B cell (primary cell): ENCODE results near the gene ZNF775. TPM values are rescaled to one million over a fixed set of nuclear protein-coding genes. Genes with fewer than 3 reads are reported as not detected.

ENCODE experiments used
- ATAC-seq: fragments of 200-7000 bp; cut with Tn5 transposase; one replicate; pipeline ENCODE4 v1.10.0; 2021; ENCODE audit warnings: low read depth, mild to moderate bottlenecking, moderate number of reproducible peaks, moderate library complexity
- CTCF ChIA-PET: fragments of 350-600 bp; sonication (Branson Sonifier 250); formaldehyde crosslinking; loops from one replicate; lab custom pipeline; 2021; ENCODE audit warnings: antibody characterized with exemption, inconsistent platforms; lab: Charles Lee
- POLR2A ChIA-PET: fragments of 350-600 bp; sonication (Branson Sonifier 250); formaldehyde crosslinking; loops from one replicate; lab custom pipeline; 2021; ENCODE audit warnings: antibody characterized with exemption; lab: Charles Lee
- DNase-seq: peaks from one replicate; pipeline ENCODE4 v3.0.0; 2013
- H2AFZ ChIP-seq: 2 replicates; pipeline ENCODE4 v1.6.1; 2012; ENCODE audit warnings: mild to moderate bottlenecking, low read depth, low read length; ENCODE audit not compliant: insufficient read depth, poor library complexity, severe bottlenecking
- H3K27ac ChIP-seq, 2 donors: 1 replicate in 1 of 2; 2 replicates in 1 of 2; pipeline ENCODE4 v1.5.1; 2012 to 2013; ENCODE audit warnings: low read length in 2 of 2, mild to moderate bottlenecking in 2 of 2, moderate library complexity in 1 of 2
- H3K27me3 ChIP-seq, 4 experiments: fragments of 200-600 bp in 1 of 4; sonication (generic) in 1 of 4; replicated peaks in 1 of 4; 1 replicate in 2 of 4; 2 replicates in 2 of 4; pipeline versions ENCODE4 v1.6.1 to v1.7.0; 2013 to 2016; ENCODE audit warnings: low read length in 3 of 4, mild to moderate bottlenecking in 2 of 4, mixed read lengths in 1 of 4, moderate library complexity in 1 of 4; ENCODE audit not compliant: insufficient read depth in 4 of 4, control insufficient read depth in 3 of 4; ENCODE audit errors: control extremely low read depth in 1 of 4
- H3K36me3 ChIP-seq, 2 experiments: replicated peaks in 1 of 2; 1 replicate in 1 of 2; 2 replicates in 1 of 2; pipeline versions ENCODE4 v1.6.1 to v1.7.1; 2013; ENCODE audit warnings: low read length in 1 of 2; ENCODE audit not compliant: insufficient read depth in 2 of 2, control insufficient read depth in 1 of 2; ENCODE audit errors: control extremely low read depth in 1 of 2, extremely low read depth in 1 of 2
- H3K4me1 ChIP-seq, 2 donors: fragments of 200-600 bp in 1 of 2; sonication (generic) in 1 of 2; 1 replicate in 1 of 2; 2 replicates in 1 of 2; pipeline versions ENCODE4 v1.5.1 to v1.6.1; 2013 to 2017; ENCODE audit warnings: low read length in 2 of 2; ENCODE audit not compliant: control insufficient read depth in 2 of 2, insufficient read depth in 2 of 2
- H3K4me2 ChIP-seq: replicated peaks from 2 replicates; pipeline ENCODE3; 2012; ENCODE audit warnings: mild to moderate bottlenecking, low read depth, low read length; ENCODE audit not compliant: poor library complexity, severe bottlenecking
- H3K4me3 ChIP-seq, 5 experiments: fragments of 200-600 bp in 1 of 5; sonication (generic) in 1 of 5; 1 replicate in 3 of 5; 2 replicates in 2 of 5; pipeline versions ENCODE4 v1.5.1 to v1.7.0; 2011 to 2016; ENCODE audit warnings: low read length in 4 of 5, mild to moderate bottlenecking in 4 of 5, low read depth in 2 of 5, control low read depth in 1 of 5, moderate library complexity in 1 of 5; ENCODE audit not compliant: insufficient read depth in 1 of 5; ENCODE audit errors: control extremely low read depth in 1 of 5, extremely low read depth in 1 of 5
- H3K79me2 ChIP-seq: fragments of 200-600 bp; sonication (generic); one replicate; pipeline ENCODE4 v1.6.0; 2016; ENCODE audit warnings: low read length; ENCODE audit not compliant: control insufficient read depth, insufficient read depth
- H3K9ac ChIP-seq: fragments of 200-600 bp; sonication (generic); 2 replicates; pipeline ENCODE4 v1.6.1; 2017; ENCODE audit warnings: mild to moderate bottlenecking, low read length, moderate library complexity
- H3K9me3 ChIP-seq, 3 donors: one replicate each; pipeline versions ENCODE4 v1.6.1 to v1.7.1; 2013; ENCODE audit warnings: low read length in 2 of 3; ENCODE audit not compliant: control insufficient read depth in 2 of 3, insufficient read depth in 1 of 3; ENCODE audit errors: control extremely low read depth in 1 of 3
- H4K20me1 ChIP-seq: 2 replicates; pipeline ENCODE4 v1.6.0; 2012; ENCODE audit warnings: mild to moderate bottlenecking, low read length; ENCODE audit not compliant: insufficient read depth, control insufficient read depth, poor library complexity, severe bottlenecking
- H3K27ac Mint-ChIP-seq: one replicate; pipeline ENCODE4 v1.8.0; 2021; ENCODE audit warnings: mixed read lengths
- H3K27me3 Mint-ChIP-seq: one replicate; pipeline ENCODE4 v1.8.0; 2021; ENCODE audit warnings: mixed read lengths
- H3K4me1 Mint-ChIP-seq: one replicate; pipeline ENCODE4 v1.8.0; 2021; ENCODE audit warnings: mixed read lengths
- H3K4me3 Mint-ChIP-seq: one replicate; pipeline ENCODE4 v1.8.0; 2021; ENCODE audit warnings: mixed read lengths
- H3K9me3 Mint-ChIP-seq: one replicate; pipeline ENCODE4 v1.8.0; 2022; ENCODE audit warnings: mixed read lengths; ENCODE audit not compliant: insufficient read depth
- CTCF ChIP-seq: fragments of 200-600 bp; IDR thresholded peaks from one replicate; pipeline ENCODE4 v1.8.0; 2022; ENCODE audit warnings: antibody characterized with exemption, mild to moderate bottlenecking
- EZH2 ChIP-seq: IDR thresholded peaks from 2 replicates; pipeline ENCODE4 v1.6.1; 2012; ENCODE audit warnings: borderline replicate concordance, low read depth, mild to moderate bottlenecking, moderate library complexity, low read length; ENCODE audit not compliant: insufficient read depth, poor library complexity, severe bottlenecking
- WGBS: methylation state at CpG from one replicate; pipeline ENCODE4 v1.1.5; 2013; ENCODE audit warnings: missing lambda C conversion rate; ENCODE audit not compliant: insufficient coverage; 5-methylcytosine and 5-hydroxymethylcytosine counted together
- intact Hi-C: fragments of 100-400 bp; cut with micrococcal nuclease; formaldehyde crosslinking; loops from one replicate; pipeline ENCODE4 v1.10.0; 2022
- polyA plus RNA-seq: library from polyadenylated mRNA; depleted of rRNA; stranded (reverse); fragments of >200 nt; gene quantifications from 2 replicates; pipeline ENCODE4 v1.2.3, GENCODE V29; 2012
- total RNA-seq, 2 donors: library from RNA; stranded (reverse); fragments of 120-200 nt in 1 of 2; gene quantifications; 1 replicate in 1 of 2; 2 replicates in 1 of 2; pipeline versions ENCODE4 v1.2.3 to v1.2.4, GENCODE V29; 2013 to 2022

Gene ZNF775
- total and polyA plus RNA-seq, 2 donors (not counting 1 experiment from before 2014, with no cell fraction given): 4.2 to 12.1 TPM

- Mint-ChIP-seq H3K4me1 (peaks cover 71% of the 10 kb centered on the region), H3K9me3 (no peaks in the 10 kb centered on the region), H3K27me3 (no peaks in the 10 kb centered on the region), H3K27ac (peak overlapping the region; percentile 98), H3K4me3 (peak overlapping the region; percentile 92)
- peak overlapping the region; percentile 62 to 98 (median 82) for H3K4me3 ChIP-seq
- DNase-seq (no peak), ATAC-seq (no peak)
- no peaks in the 10 kb centered on the region for H3K9me3 ChIP-seq
- no peaks in the 10 kb centered on the region for H3K27me3 ChIP-seq
- CTCF ChIA-PET: interaction anchor here (0.6 to 7.3 kb wide), 9 partner anchors 8 to 884 kb away, joined by 3 to 71 read pairs (median 4); partner anchors contain the start of genes ACTR3C and LRRC61
- peak overlapping the region; percentile 98 to 99 for H3K27ac ChIP-seq
- H3K9ac ChIP-seq: peak overlapping the region; percentile 88
- H4K20me1 ChIP-seq: peaks cover 26% of the 10 kb centered on the region
- peaks cover 0 to 36% of the 10 kb centered on the region in 2 experiments for H3K36me3 ChIP-seq
- peaks cover 33% of the 10 kb centered on the region for H3K79me2 ChIP-seq
- intact Hi-C loops: loop anchor here (1.0 to 10.0 kb wide), 4 partner anchors 8 to 689 kb away; partner anchors contain the start of genes ABCB8, ATG9B and SLC4A2
- peak overlapping the region; percentile 85 for H3K4me2 ChIP-seq
- peaks cover 41 to 60% of the 10 kb centered on the region in 2 donors for H3K4me1 ChIP-seq
- WGBS: 43% methylated on average over 22 of the region's 23 CpGs
- TF ChIP-seq CTCF: no peak
- no peak for TF ChIP-seq EZH2
- no peak overlapping the region for H2AFZ ChIP-seq
- POLR2A ChIA-PET: interaction anchor here (1.7 to 6.6 kb wide), 3 partner anchors 8 to 37 kb away, joined by 6 to 120 read pairs (median 64); partner anchors contain the start of gene ZNF775
Measured at GRCh38 chr7:150369748-150370501, 9.2 kb upstream of the ZNF775 start.
